B cell (primary cell): Measurements from ENCODE around the gene CTNS. TPM values are rescaled to one million over a fixed set of nuclear protein-coding genes. Genes with fewer than 3 reads are reported as not detected.

Experiments used
- ATAC-seq: fragments of 200-7000 bp; cut with Tn5 transposase; one replicate; pipeline ENCODE4 v1.10.0; 2021; ENCODE audit warnings: low read depth, mild to moderate bottlenecking, moderate number of reproducible peaks, moderate library complexity
- CTCF ChIA-PET: fragments of 350-600 bp; sonication (Branson Sonifier 250); formaldehyde crosslinking; loops from one replicate; lab custom pipeline; 2021; ENCODE audit warnings: antibody characterized with exemption, inconsistent platforms; lab: Charles Lee
- POLR2A ChIA-PET: fragments of 350-600 bp; sonication (Branson Sonifier 250); formaldehyde crosslinking; loops from one replicate; lab custom pipeline; 2021; ENCODE audit warnings: antibody characterized with exemption; lab: Charles Lee
- DNase-seq: peaks from one replicate; pipeline ENCODE4 v3.0.0; 2013
- H2AFZ ChIP-seq: 2 replicates; pipeline ENCODE4 v1.6.1; 2012; ENCODE audit warnings: mild to moderate bottlenecking, low read depth, low read length; ENCODE audit not compliant: insufficient read depth, poor library complexity, severe bottlenecking
- H3K27ac ChIP-seq, 2 donors: 1 replicate in 1 of 2; 2 replicates in 1 of 2; pipeline ENCODE4 v1.5.1; 2012 to 2013; ENCODE audit warnings: low read length in 2 of 2, mild to moderate bottlenecking in 2 of 2, moderate library complexity in 1 of 2
- H3K27me3 ChIP-seq, 4 experiments: fragments of 200-600 bp in 1 of 4; sonication (generic) in 1 of 4; replicated peaks in 1 of 4; 1 replicate in 2 of 4; 2 replicates in 2 of 4; pipeline versions ENCODE4 v1.6.1 to v1.7.0; 2013 to 2016; ENCODE audit warnings: low read length in 3 of 4, mild to moderate bottlenecking in 2 of 4, mixed read lengths in 1 of 4, moderate library complexity in 1 of 4; ENCODE audit not compliant: insufficient read depth in 4 of 4, control insufficient read depth in 3 of 4; ENCODE audit errors: control extremely low read depth in 1 of 4
- H3K36me3 ChIP-seq, 2 experiments: replicated peaks in 1 of 2; 1 replicate in 1 of 2; 2 replicates in 1 of 2; pipeline versions ENCODE4 v1.6.1 to v1.7.1; 2013; ENCODE audit warnings: low read length in 1 of 2; ENCODE audit not compliant: insufficient read depth in 2 of 2, control insufficient read depth in 1 of 2; ENCODE audit errors: control extremely low read depth in 1 of 2, extremely low read depth in 1 of 2
- H3K4me1 ChIP-seq, 2 donors: fragments of 200-600 bp in 1 of 2; sonication (generic) in 1 of 2; 1 replicate in 1 of 2; 2 replicates in 1 of 2; pipeline versions ENCODE4 v1.5.1 to v1.6.1; 2013 to 2017; ENCODE audit warnings: low read length in 2 of 2; ENCODE audit not compliant: control insufficient read depth in 2 of 2, insufficient read depth in 2 of 2
- H3K4me2 ChIP-seq: replicated peaks from 2 replicates; pipeline ENCODE3; 2012; ENCODE audit warnings: mild to moderate bottlenecking, low read depth, low read length; ENCODE audit not compliant: poor library complexity, severe bottlenecking
- H3K4me3 ChIP-seq, 5 experiments: fragments of 200-600 bp in 1 of 5; sonication (generic) in 1 of 5; 1 replicate in 3 of 5; 2 replicates in 2 of 5; pipeline versions ENCODE4 v1.5.1 to v1.7.0; 2011 to 2016; ENCODE audit warnings: low read length in 4 of 5, mild to moderate bottlenecking in 4 of 5, low read depth in 2 of 5, control low read depth in 1 of 5, moderate library complexity in 1 of 5; ENCODE audit not compliant: insufficient read depth in 1 of 5; ENCODE audit errors: control extremely low read depth in 1 of 5, extremely low read depth in 1 of 5
- H3K79me2 ChIP-seq: fragments of 200-600 bp; sonication (generic); one replicate; pipeline ENCODE4 v1.6.0; 2016; ENCODE audit warnings: low read length; ENCODE audit not compliant: control insufficient read depth, insufficient read depth
- H3K9ac ChIP-seq: fragments of 200-600 bp; sonication (generic); 2 replicates; pipeline ENCODE4 v1.6.1; 2017; ENCODE audit warnings: mild to moderate bottlenecking, low read length, moderate library complexity
- H3K9me3 ChIP-seq, 3 donors: one replicate each; pipeline versions ENCODE4 v1.6.1 to v1.7.1; 2013; ENCODE audit warnings: low read length in 2 of 3; ENCODE audit not compliant: control insufficient read depth in 2 of 3, insufficient read depth in 1 of 3; ENCODE audit errors: control extremely low read depth in 1 of 3
- H4K20me1 ChIP-seq: 2 replicates; pipeline ENCODE4 v1.6.0; 2012; ENCODE audit warnings: mild to moderate bottlenecking, low read length; ENCODE audit not compliant: insufficient read depth, control insufficient read depth, poor library complexity, severe bottlenecking
- H3K27ac Mint-ChIP-seq: one replicate; pipeline ENCODE4 v1.8.0; 2021; ENCODE audit warnings: mixed read lengths
- H3K27me3 Mint-ChIP-seq: one replicate; pipeline ENCODE4 v1.8.0; 2021; ENCODE audit warnings: mixed read lengths
- H3K4me1 Mint-ChIP-seq: one replicate; pipeline ENCODE4 v1.8.0; 2021; ENCODE audit warnings: mixed read lengths
- H3K4me3 Mint-ChIP-seq: one replicate; pipeline ENCODE4 v1.8.0; 2021; ENCODE audit warnings: mixed read lengths
- H3K9me3 Mint-ChIP-seq: one replicate; pipeline ENCODE4 v1.8.0; 2022; ENCODE audit warnings: mixed read lengths; ENCODE audit not compliant: insufficient read depth
- EZH2 ChIP-seq: IDR thresholded peaks from 2 replicates; pipeline ENCODE4 v1.6.1; 2012; ENCODE audit warnings: borderline replicate concordance, low read depth, mild to moderate bottlenecking, moderate library complexity, low read length; ENCODE audit not compliant: insufficient read depth, poor library complexity, severe bottlenecking
- WGBS: methylation state at CpG from one replicate; pipeline ENCODE4 v1.1.5; 2013; ENCODE audit warnings: missing lambda C conversion rate; ENCODE audit not compliant: insufficient coverage; 5-methylcytosine and 5-hydroxymethylcytosine counted together
- intact Hi-C: fragments of 100-400 bp; cut with micrococcal nuclease; formaldehyde crosslinking; loops from one replicate; pipeline ENCODE4 v1.10.0; 2022
- polyA plus RNA-seq: library from polyadenylated mRNA; depleted of rRNA; stranded (reverse); fragments of >200 nt; gene quantifications from 2 replicates; pipeline ENCODE4 v1.2.3, GENCODE V29; 2012
- total RNA-seq, 2 donors: library from RNA; stranded (reverse); fragments of 120-200 nt in 1 of 2; gene quantifications; 1 replicate in 1 of 2; 2 replicates in 1 of 2; pipeline versions ENCODE4 v1.2.3 to v1.2.4, GENCODE V29; 2013 to 2022
- TF ChIP-seq, protein P1 (sequence below): fragments of 200-600 bp; IDR thresholded peaks from one replicate; pipeline ENCODE4 v1.8.0; 2022; ENCODE audit warnings: antibody characterized with exemption, mild to moderate bottlenecking

Gene CTNS
- total and polyA plus RNA-seq, 2 donors (not counting 1 experiment from before 2014, with no cell fraction given), result 11.6 to 24.7 TPM

DNA sequence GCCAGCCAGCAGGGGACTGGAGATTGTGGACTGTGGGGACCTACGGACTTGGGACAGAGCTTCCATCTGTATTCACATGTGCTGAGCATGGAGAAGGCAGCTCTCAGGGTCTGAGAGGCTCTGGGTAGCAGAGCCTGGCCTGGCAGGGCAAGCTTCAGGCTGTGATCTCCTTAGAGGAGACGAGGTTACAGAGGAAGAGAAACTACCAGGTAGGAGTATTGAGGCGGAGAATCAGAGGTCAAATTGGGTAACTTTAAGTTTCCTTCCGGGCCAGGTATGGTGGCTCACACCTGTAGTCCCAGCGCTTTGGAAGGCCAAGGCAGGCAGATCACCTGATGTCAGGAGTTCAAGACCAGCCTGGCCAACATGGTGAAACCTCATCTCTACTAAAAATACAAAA lies 8.8 kb downstream of the CTNS start:
- no peak overlapping the region for H3K4me3 ChIP-seq
- H3K27me3 ChIP-seq, result no peaks in the 10 kb centered on the region
- H3K4me1 ChIP-seq, result peaks cover 20 to 28% of the 10 kb centered on the region in 2 donors
- Mint-ChIP-seq H3K9me3 (no peaks in the 10 kb centered on the region), H3K27me3 (no peaks in the 10 kb centered on the region), H3K4me1 (peaks cover 27% of the 10 kb centered on the region), H3K4me3 (peak overlapping the region; percentile 14), H3K27ac (peak overlapping the region; percentile 82)
- TF ChIP-seq, protein P1, sequence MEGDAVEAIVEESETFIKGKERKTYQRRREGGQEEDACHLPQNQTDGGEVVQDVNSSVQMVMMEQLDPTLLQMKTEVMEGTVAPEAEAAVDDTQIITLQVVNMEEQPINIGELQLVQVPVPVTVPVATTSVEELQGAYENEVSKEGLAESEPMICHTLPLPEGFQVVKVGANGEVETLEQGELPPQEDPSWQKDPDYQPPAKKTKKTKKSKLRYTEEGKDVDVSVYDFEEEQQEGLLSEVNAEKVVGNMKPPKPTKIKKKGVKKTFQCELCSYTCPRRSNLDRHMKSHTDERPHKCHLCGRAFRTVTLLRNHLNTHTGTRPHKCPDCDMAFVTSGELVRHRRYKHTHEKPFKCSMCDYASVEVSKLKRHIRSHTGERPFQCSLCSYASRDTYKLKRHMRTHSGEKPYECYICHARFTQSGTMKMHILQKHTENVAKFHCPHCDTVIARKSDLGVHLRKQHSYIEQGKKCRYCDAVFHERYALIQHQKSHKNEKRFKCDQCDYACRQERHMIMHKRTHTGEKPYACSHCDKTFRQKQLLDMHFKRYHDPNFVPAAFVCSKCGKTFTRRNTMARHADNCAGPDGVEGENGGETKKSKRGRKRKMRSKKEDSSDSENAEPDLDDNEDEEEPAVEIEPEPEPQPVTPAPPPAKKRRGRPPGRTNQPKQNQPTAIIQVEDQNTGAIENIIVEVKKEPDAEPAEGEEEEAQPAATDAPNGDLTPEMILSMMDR, result no peak
- no peak for TF ChIP-seq EZH2
- peaks cover 1 to 5% of the 10 kb centered on the region in 2 experiments for H3K36me3 ChIP-seq
- no peaks in the 10 kb centered on the region for H3K9me3 ChIP-seq
- ChIA-PET CTCF (interaction anchor here (0.8 to 2.6 kb wide), 2 partner anchors 9 to 48 kb away, joined by 3 to 9 read pairs; partner anchors contain the start of genes CTNS and SHPK), POLR2A (interaction anchor here (0.7 to 1.8 kb wide), 3 partner anchors 9 to 597 kb away, joined by 5 to 6 read pairs (median 6); partner anchors contain the start of gene SHPK)
- H3K4me2 ChIP-seq, result peak overlapping the region; percentile 32
- H3K27ac ChIP-seq, result peak overlapping the region; percentile 11 to 36
- WGBS, result 38% methylated on average over 5 of the region's 5 CpGs
- ATAC-seq, result no peak
- no peak overlapping the region for H3K9ac ChIP-seq
- no peaks in the 10 kb centered on the region for H3K79me2 ChIP-seq
- H2AFZ ChIP-seq, result no peak overlapping the region
- no peak for DNase-seq
- H4K20me1 ChIP-seq, result no peaks in the 10 kb centered on the region
- intact Hi-C loops, result loop anchor here (5.0 kb wide), 1 partner anchor 108 kb away; no protein-coding TSS in a partner anchor

DNA sequence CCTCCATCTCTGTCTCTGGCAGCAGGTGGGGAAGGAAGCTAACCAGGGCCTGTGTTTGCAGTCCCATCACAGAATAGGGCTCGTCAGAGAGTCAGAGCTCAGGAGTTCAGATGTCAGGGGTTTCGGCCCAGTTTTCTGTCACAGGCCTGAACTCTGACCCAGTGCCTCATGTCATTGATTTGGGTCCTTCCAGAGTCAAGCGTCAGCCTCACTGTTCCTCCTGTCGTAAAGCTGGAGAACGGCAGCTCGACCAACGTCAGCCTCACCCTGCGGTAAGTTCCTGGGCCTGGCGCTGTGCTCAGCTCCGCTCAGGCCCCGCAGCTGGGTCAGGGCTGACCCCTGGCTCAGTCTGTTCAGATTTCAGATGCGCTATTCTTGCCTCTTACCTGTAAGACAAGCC lies 10.7 kb downstream of the CTNS start:
- no peaks in the 10 kb centered on the region for H3K9me3 ChIP-seq
- Mint-ChIP-seq H3K27me3 (no peaks in the 10 kb centered on the region), H3K4me1 (peaks cover 27% of the 10 kb centered on the region), H3K9me3 (no peaks in the 10 kb centered on the region), H3K4me3 (no peak overlapping the region), H3K27ac (no peak overlapping the region)
- DNase-seq (no peak), ATAC-seq (no peak)
- H3K4me2 ChIP-seq, result no peak overlapping the region
- ChIA-PET CTCF (interaction anchor here (0.8 to 2.6 kb wide), 9 partner anchors 11 to 599 kb away, joined by 3 to 11 read pairs (median 3); partner anchors contain the start of genes CTNS and SHPK), POLR2A (no interaction called here)
- intact Hi-C loops, result loop anchor here (5.0 kb wide), 1 partner anchor 110 kb away; no protein-coding TSS in a partner anchor
- H3K4me1 ChIP-seq, result peaks cover 20 to 28% of the 10 kb centered on the region in 2 donors
- H3K36me3 ChIP-seq, result peaks cover 3 to 5% of the 10 kb centered on the region in 2 experiments
- H3K27ac ChIP-seq, result no peak overlapping the region
- no peak overlapping the region for H3K9ac ChIP-seq
- H3K79me2 ChIP-seq, result no peaks in the 10 kb centered on the region
- TF ChIP-seq, protein P1, result no peak
- TF ChIP-seq EZH2, result no peak
- H2AFZ ChIP-seq, result no peak overlapping the region
- H3K4me3 ChIP-seq, result no peak overlapping the region
- no peaks in the 10 kb centered on the region for H4K20me1 ChIP-seq
- no peaks in the 10 kb centered on the region for H3K27me3 ChIP-seq
- 97% methylated on average over 12 of the region's 12 CpGs for WGBS
